B cell (primary cell): ENCODE data around the gene TBX18. TPM values are rescaled to one million over a fixed set of nuclear protein-coding genes. Genes with fewer than 3 reads are reported as not detected.

ENCODE experiments used
- ATAC-seq: fragments of 200-7000 bp; cut with Tn5 transposase; one replicate; pipeline ENCODE4 v1.10.0; 2021; ENCODE audit warnings: low read depth, mild to moderate bottlenecking, moderate number of reproducible peaks, moderate library complexity
- CTCF ChIA-PET: fragments of 350-600 bp; sonication (Branson Sonifier 250); formaldehyde crosslinking; loops from one replicate; lab custom pipeline; 2021; ENCODE audit warnings: antibody characterized with exemption, inconsistent platforms; lab: Charles Lee
- POLR2A ChIA-PET: fragments of 350-600 bp; sonication (Branson Sonifier 250); formaldehyde crosslinking; loops from one replicate; lab custom pipeline; 2021; ENCODE audit warnings: antibody characterized with exemption; lab: Charles Lee
- DNase-seq: peaks from one replicate; pipeline ENCODE4 v3.0.0; 2013
- H2AFZ ChIP-seq: 2 replicates; pipeline ENCODE4 v1.6.1; 2012; ENCODE audit warnings: mild to moderate bottlenecking, low read depth, low read length; ENCODE audit not compliant: insufficient read depth, poor library complexity, severe bottlenecking
- H3K27ac ChIP-seq, 2 donors: 1 replicate in 1 of 2; 2 replicates in 1 of 2; pipeline ENCODE4 v1.5.1; 2012 to 2013; ENCODE audit warnings: low read length in 2 of 2, mild to moderate bottlenecking in 2 of 2, moderate library complexity in 1 of 2
- H3K27me3 ChIP-seq, 4 experiments: fragments of 200-600 bp in 1 of 4; sonication (generic) in 1 of 4; replicated peaks in 1 of 4; 1 replicate in 2 of 4; 2 replicates in 2 of 4; pipeline versions ENCODE4 v1.6.1 to v1.7.0; 2013 to 2016; ENCODE audit warnings: low read length in 3 of 4, mild to moderate bottlenecking in 2 of 4, mixed read lengths in 1 of 4, moderate library complexity in 1 of 4; ENCODE audit not compliant: insufficient read depth in 4 of 4, control insufficient read depth in 3 of 4; ENCODE audit errors: control extremely low read depth in 1 of 4
- H3K36me3 ChIP-seq, 2 experiments: replicated peaks in 1 of 2; 1 replicate in 1 of 2; 2 replicates in 1 of 2; pipeline versions ENCODE4 v1.6.1 to v1.7.1; 2013; ENCODE audit warnings: low read length in 1 of 2; ENCODE audit not compliant: insufficient read depth in 2 of 2, control insufficient read depth in 1 of 2; ENCODE audit errors: control extremely low read depth in 1 of 2, extremely low read depth in 1 of 2
- H3K4me1 ChIP-seq, 2 donors: fragments of 200-600 bp in 1 of 2; sonication (generic) in 1 of 2; 1 replicate in 1 of 2; 2 replicates in 1 of 2; pipeline versions ENCODE4 v1.5.1 to v1.6.1; 2013 to 2017; ENCODE audit warnings: low read length in 2 of 2; ENCODE audit not compliant: control insufficient read depth in 2 of 2, insufficient read depth in 2 of 2
- H3K4me2 ChIP-seq: replicated peaks from 2 replicates; pipeline ENCODE3; 2012; ENCODE audit warnings: mild to moderate bottlenecking, low read depth, low read length; ENCODE audit not compliant: poor library complexity, severe bottlenecking
- H3K4me3 ChIP-seq, 5 experiments: fragments of 200-600 bp in 1 of 5; sonication (generic) in 1 of 5; 1 replicate in 3 of 5; 2 replicates in 2 of 5; pipeline versions ENCODE4 v1.5.1 to v1.7.0; 2011 to 2016; ENCODE audit warnings: low read length in 4 of 5, mild to moderate bottlenecking in 4 of 5, low read depth in 2 of 5, control low read depth in 1 of 5, moderate library complexity in 1 of 5; ENCODE audit not compliant: insufficient read depth in 1 of 5; ENCODE audit errors: control extremely low read depth in 1 of 5, extremely low read depth in 1 of 5
- H3K79me2 ChIP-seq: fragments of 200-600 bp; sonication (generic); one replicate; pipeline ENCODE4 v1.6.0; 2016; ENCODE audit warnings: low read length; ENCODE audit not compliant: control insufficient read depth, insufficient read depth
- H3K9ac ChIP-seq: fragments of 200-600 bp; sonication (generic); 2 replicates; pipeline ENCODE4 v1.6.1; 2017; ENCODE audit warnings: mild to moderate bottlenecking, low read length, moderate library complexity
- H3K9me3 ChIP-seq, 3 donors: one replicate each; pipeline versions ENCODE4 v1.6.1 to v1.7.1; 2013; ENCODE audit warnings: low read length in 2 of 3; ENCODE audit not compliant: control insufficient read depth in 2 of 3, insufficient read depth in 1 of 3; ENCODE audit errors: control extremely low read depth in 1 of 3
- H4K20me1 ChIP-seq: 2 replicates; pipeline ENCODE4 v1.6.0; 2012; ENCODE audit warnings: mild to moderate bottlenecking, low read length; ENCODE audit not compliant: insufficient read depth, control insufficient read depth, poor library complexity, severe bottlenecking
- H3K27ac Mint-ChIP-seq: one replicate; pipeline ENCODE4 v1.8.0; 2021; ENCODE audit warnings: mixed read lengths
- H3K27me3 Mint-ChIP-seq: one replicate; pipeline ENCODE4 v1.8.0; 2021; ENCODE audit warnings: mixed read lengths
- H3K4me1 Mint-ChIP-seq: one replicate; pipeline ENCODE4 v1.8.0; 2021; ENCODE audit warnings: mixed read lengths
- H3K4me3 Mint-ChIP-seq: one replicate; pipeline ENCODE4 v1.8.0; 2021; ENCODE audit warnings: mixed read lengths
- H3K9me3 Mint-ChIP-seq: one replicate; pipeline ENCODE4 v1.8.0; 2022; ENCODE audit warnings: mixed read lengths; ENCODE audit not compliant: insufficient read depth
- CTCF ChIP-seq: fragments of 200-600 bp; IDR thresholded peaks from one replicate; pipeline ENCODE4 v1.8.0; 2022; ENCODE audit warnings: antibody characterized with exemption, mild to moderate bottlenecking
- EZH2 ChIP-seq: IDR thresholded peaks from 2 replicates; pipeline ENCODE4 v1.6.1; 2012; ENCODE audit warnings: borderline replicate concordance, low read depth, mild to moderate bottlenecking, moderate library complexity, low read length; ENCODE audit not compliant: insufficient read depth, poor library complexity, severe bottlenecking
- WGBS: methylation state at CpG from one replicate; pipeline ENCODE4 v1.1.5; 2013; ENCODE audit warnings: missing lambda C conversion rate; ENCODE audit not compliant: insufficient coverage; 5-methylcytosine and 5-hydroxymethylcytosine counted together
- intact Hi-C: fragments of 100-400 bp; cut with micrococcal nuclease; formaldehyde crosslinking; loops from one replicate; pipeline ENCODE4 v1.10.0; 2022
- polyA plus RNA-seq: library from polyadenylated mRNA; depleted of rRNA; stranded (reverse); fragments of >200 nt; gene quantifications from 2 replicates; pipeline ENCODE4 v1.2.3, GENCODE V29; 2012
- total RNA-seq, 2 donors: library from RNA; stranded (reverse); fragments of 120-200 nt in 1 of 2; gene quantifications; 1 replicate in 1 of 2; 2 replicates in 1 of 2; pipeline versions ENCODE4 v1.2.3 to v1.2.4, GENCODE V29; 2013 to 2022

The TBX18 gene
- total and polyA plus RNA-seq, 2 donors (not counting 1 experiment from before 2014, with no cell fraction given): not detected

GRCh38 chr6:84769306-84769705 lies 4.9 kb upstream of the TBX18 start:
- CTCF ChIA-PET: no interaction called here
- Histone ChIP-seq H3K4me2 (no peak overlapping the region), H3K4me1 (peaks cover 6 to 11% of the 10 kb centered on the region in 2 donors), H3K9me3 (peaks cover 0 to 41% (median 1%) of the 10 kb centered on the region in 3 donors), H3K27ac (no peak overlapping the region), H3K27me3 (peaks cover 0 to 72% (median 40%) of the 10 kb centered on the region in 4 experiments), H2AFZ (no peak overlapping the region), H4K20me1 (no peaks in the 10 kb centered on the region), H3K4me3 (no peak overlapping the region), H3K9ac (no peak overlapping the region), H3K79me2 (no peaks in the 10 kb centered on the region), H3K36me3 (no peaks in the 10 kb centered on the region)
- POLR2A ChIA-PET: no interaction called here
- H3K4me3 Mint-ChIP-seq: no peak overlapping the region
- H3K27ac Mint-ChIP-seq: no peak overlapping the region
- peaks cover 4% of the 10 kb centered on the region for H3K4me1 Mint-ChIP-seq
- peaks cover 54% of the 10 kb centered on the region for H3K27me3 Mint-ChIP-seq
- intact Hi-C loops: no loop called here
- WGBS: no CpG with 5 or more reads among the region's 5 CpGs
- DNase-seq (no peak), ATAC-seq (no peak)
- H3K9me3 Mint-ChIP-seq: no peaks in the 10 kb centered on the region
- no peak for TF ChIP-seq CTCF
- no peak for TF ChIP-seq EZH2

GRCh38 chr6:84768442-84769174 lies 4.2 kb upstream of the TBX18 start:
- Histone ChIP-seq H3K36me3 (no peaks in the 10 kb centered on the region), H3K9ac (no peak overlapping the region), H3K79me2 (no peaks in the 10 kb centered on the region), H3K4me2 (no peak overlapping the region), H3K9me3 (peaks cover 0 to 40% (median 1%) of the 10 kb centered on the region in 3 donors), H3K27me3 (peaks cover 0 to 67% (median 40%) of the 10 kb centered on the region in 4 experiments), H3K27ac (no peak overlapping the region), H2AFZ (no peak overlapping the region), H3K4me3 (no peak overlapping the region), H4K20me1 (no peaks in the 10 kb centered on the region), H3K4me1 (peaks cover 8 to 9% of the 10 kb centered on the region in 2 donors)
- Mint-ChIP-seq H3K4me3 (no peak overlapping the region), H3K9me3 (no peaks in the 10 kb centered on the region), H3K27me3 (peaks cover 53% of the 10 kb centered on the region), H3K4me1 (peaks cover 4% of the 10 kb centered on the region), H3K27ac (no peak overlapping the region)
- ChIA-PET POLR2A (no interaction called here), CTCF (no interaction called here)
- DNase-seq: no peak
- WGBS: 9% methylated on average over 21 of the region's 31 CpGs
- ATAC-seq: no peak
- TF ChIP-seq CTCF (no peak), EZH2 (no peak)
- intact Hi-C loops: no loop called here
